Endothelial cell of umbilical vein (primary cell): ENCODE data around the gene SYMPK. TPM values are rescaled to one million over a fixed set of nuclear protein-coding genes. Genes with fewer than 3 reads are reported as not detected.

Experiments
- BruUV-seq: library from RNA; stranded (reverse); fragments of 400-500 nt; replicated peaks from 2 replicates; lab custom pipeline; 2021; lab: Mats Ljungman, UMichigan
- CTCF ChIA-PET: fragments of 300-600, 350-600 bp; sonication (Branson Sonifier 250); formaldehyde crosslinking; loops from one replicate; lab custom pipeline; 2021; ENCODE audit warnings: antibody characterized with exemption, inconsistent platforms; lab: Charles Lee
- POLR2A ChIA-PET: fragments of 300-600, 350-600 bp; sonication (Branson Sonifier 250); formaldehyde crosslinking; loops from one replicate; lab custom pipeline; 2021; ENCODE audit warnings: antibody characterized with exemption, inconsistent platforms; lab: Charles Lee
- DNase-seq: peaks from one replicate; pipeline ENCODE4 v3.0.0-alpha.2; 2011; ENCODE audit warnings: low read depth, low spot score
- FAIRE-seq: peaks from 2 replicates; lab custom pipeline; 2011; peaks lifted over from hg19 to GRCh38; lab: Jason Lieb, UNC
- H2AFZ ChIP-seq: 2 replicates; pipeline ENCODE4 v1.6.0; 2012; ENCODE audit warnings: low read depth, low read length, control low read depth, inconsistent platforms
- H3K27ac ChIP-seq: 2 replicates; pipeline ENCODE4 v1.5.1; 2011; ENCODE audit warnings: low read depth, mild to moderate bottlenecking, control low read depth, low read length, moderate library complexity; ENCODE audit not compliant: insufficient read depth
- H3K27me3 ChIP-seq, 2 experiments: 2 replicates each; pipeline versions ENCODE4 v1.6.0 to v1.6.1; 2011; ENCODE audit warnings: low read length in 2 of 2, mixed read lengths in 1 of 2; ENCODE audit not compliant: control insufficient read depth in 2 of 2, insufficient read depth in 2 of 2
- H3K36me3 ChIP-seq, 2 experiments: 2 replicates in 1 of 2; 3 replicates in 1 of 2; pipeline ENCODE4 v1.5.1; 2011; ENCODE audit warnings: low read length in 2 of 2, mild to moderate bottlenecking in 1 of 2, moderate library complexity in 1 of 2; ENCODE audit not compliant: control insufficient read depth in 2 of 2, insufficient read depth in 2 of 2; ENCODE audit errors: extremely low read depth in 1 of 2
- H3K4me1 ChIP-seq: 3 replicates; pipeline ENCODE4 v1.5.1; 2011; ENCODE audit warnings: mild to moderate bottlenecking, low read length; ENCODE audit not compliant: control insufficient read depth, insufficient read depth; ENCODE audit errors: extremely low read depth
- H3K4me2 ChIP-seq: 2 replicates; pipeline ENCODE4 v1.6.1; 2011; ENCODE audit warnings: low read length, control low read depth, mixed read lengths; ENCODE audit not compliant: insufficient read depth
- H3K4me3 ChIP-seq, 3 experiments: fragments of 200-600 bp in 1 of 3; sonication (generic), shearing (Covaris generic) in 1 of 3; replicated peaks in 1 of 3; 2 replicates each; pipeline ENCODE4 v1.5.1; 2011 to 2016; ENCODE audit warnings: control low read depth in 3 of 3, low read length in 3 of 3, mild to moderate bottlenecking in 2 of 3, inconsistent platforms in 1 of 3, low read depth in 1 of 3, moderate library complexity in 1 of 3; ENCODE audit not compliant: insufficient read depth in 1 of 3
- H3K79me2 ChIP-seq: 2 replicates; pipeline ENCODE4 v1.6.0; 2012; ENCODE audit warnings: low read length, inconsistent platforms; ENCODE audit not compliant: control insufficient read depth, insufficient read depth
- H3K9ac ChIP-seq: replicated peaks from 2 replicates; pipeline ENCODE3; 2011; ENCODE audit warnings: low read length, control low read depth; ENCODE audit not compliant: insufficient read depth; ENCODE audit errors: extremely low read depth
- H3K9me1 ChIP-seq: replicated peaks from 3 replicates; pipeline ENCODE4 v1.6.0; 2011; ENCODE audit warnings: mild to moderate bottlenecking, low read length; ENCODE audit not compliant: control insufficient read depth, insufficient read depth; ENCODE audit errors: extremely low read depth
- H3K9me3 ChIP-seq: replicated peaks from 2 replicates; pipeline ENCODE4 v1.5.1; 2012; ENCODE audit warnings: low read length, inconsistent platforms; ENCODE audit not compliant: control insufficient read depth, insufficient read depth
- H4K20me1 ChIP-seq: replicated peaks from 2 replicates; pipeline ENCODE3; 2011; ENCODE audit warnings: mild to moderate bottlenecking, low read length; ENCODE audit not compliant: control insufficient read depth, insufficient read depth; ENCODE audit errors: extremely low read depth
- FOS ChIP-seq: IDR thresholded peaks from 2 replicates; pipeline ENCODE4 v1.6.1; 2011; ENCODE audit warnings: mild to moderate bottlenecking, low read length, moderate library complexity, borderline replicate concordance; ENCODE audit not compliant: insufficient read depth
- JUN ChIP-seq: IDR thresholded peaks from 2 replicates; pipeline ENCODE4 v1.6.1; 2011; ENCODE audit warnings: borderline replicate concordance, low read depth; ENCODE audit not compliant: insufficient read length, insufficient read depth
- POLR2AphosphoS5 ChIP-seq: IDR thresholded peaks from 2 replicates; pipeline ENCODE4 v1.6.1; 2012; ENCODE audit warnings: low read depth, mild to moderate bottlenecking, control low read depth, low read length, moderate library complexity; ENCODE audit not compliant: insufficient read depth
- dilution Hi-C: fragments of 300-500 bp; cut with MboI; formaldehyde crosslinking; loops from one replicate; pipeline ENCODE4 v1.15.0; 2019; ENCODE audit warnings: low sequenced_read_pairs; ENCODE audit not compliant: extremely low pct_ligation_motif_present
- intact Hi-C: fragments of 100-400 bp; cut with micrococcal nuclease; formaldehyde crosslinking; loops from one replicate; pipeline ENCODE4 v1.10.0; 2022
- polyA plus RNA-seq, 4 experiments: library from polyadenylated mRNA; depleted of rRNA in 3 of 4; stranded (reverse) in 3 of 4; unstranded in 1 of 4; fragments of >200 nt; gene quantifications; 2 replicates each; pipeline versions ENCODE4 v1.2.1 to v1.2.3, GENCODE V29; 2011 to 2012; ENCODE audit warnings: missing spikeins in 1 of 4
- total RNA-seq: library from RNA; stranded (reverse); gene quantifications from 2 replicates; pipeline ENCODE4 v1.2.3, GENCODE V29; 2021

The SYMPK gene
- total and polyA plus RNA-seq, 2 donors (not counting 3 experiments of a cell fraction or from before 2014, with no cell fraction given) = 89.8 to 95.7 TPM

GRCh38 chr19:45885556-45886426 lies 22.8 kb upstream of the SYMPK start, which contains the start of gene IRF2BP1:
TSS of gene IRF2BP1 (minus strand) at chr19:45886141. CDS start at chr19:45885774, 367 bp downstream.
- POLR2A ChIA-PET = interaction anchor here (0.6 to 1.4 kb wide), 5 partner anchors 14 to 124 kb away, joined by 3 to 6 read pairs (median 3); partner anchors contain the start of gene MYPOP
- no peaks in the 10 kb centered on the region for H3K36me3 ChIP-seq
- H3K9me1 ChIP-seq = no peaks in the 10 kb centered on the region
- H4K20me1 ChIP-seq = no peaks in the 10 kb centered on the region
- no peaks in the 10 kb centered on the region for H3K9me3 ChIP-seq
- no peaks in the 10 kb centered on the region for H3K27me3 ChIP-seq
- FAIRE-seq = no peak
- peaks cover 3% of the 10 kb centered on the region for H3K79me2 ChIP-seq
- peak within 1 kb of the TSS; percentile 80 for H2AFZ ChIP-seq
- H3K9ac ChIP-seq = peak within 1 kb of the TSS; percentile 81
- intact Hi-C loops (loop anchor here (1.0 kb wide), 1 partner anchor 17 kb away; the partner anchor contains the start of gene MYPOP), dilution Hi-C loops (no loop called here)
- DNase-seq = peak; percentile 89
- H3K4me1 ChIP-seq = peaks cover 10% of the 10 kb centered on the region
- H3K4me3 ChIP-seq = peak within 1 kb of the TSS; percentile 48 to 94 (median 57)
- CTCF ChIA-PET = interaction anchor here (0.6 to 3.3 kb wide), 11 partner anchors 10 to 401 kb away, joined by 3 to 21 read pairs (median 3); partner anchors contain the start of genes FOXA3 and SYMPK
- TF ChIP-seq FOS (no peak), POLR2AphosphoS5 (peak; percentile 28), JUN (no peak)
- BruUV-seq = no TSS peak
- H3K4me2 ChIP-seq = peak within 1 kb of the TSS; percentile 74
- peak within 1 kb of the TSS; percentile 80 for H3K27ac ChIP-seq
